IMR-90 (cell line): Measurements from ENCODE around the gene NUDT19. TPM values are rescaled to one million over a fixed set of nuclear protein-coding genes. Genes with fewer than 3 reads are reported as not detected.
A peak's percentile ranks its signal among the peaks of the same experiment; 100 is the strongest.

Source experiments
- ATAC-seq: fragments of 200-7000 bp; cut with Tn5 transposase; 2 replicates; pipeline ENCODE4 v1.9.1; 2020; ENCODE audit warnings: low read depth, mild to moderate bottlenecking, moderate library complexity
- BruUV-seq: library from RNA; stranded (reverse); fragments of 400-500 nt; replicated peaks from 2 replicates; lab custom pipeline; 2021; lab: Mats Ljungman, UMichigan
- CTCF ChIA-PET: fragments of 300-600 bp; formaldehyde crosslinking; extraction: SDS; loops from one replicate; lab custom pipeline; 2021; ENCODE audit warnings: antibody characterized with exemption; lab: Yijun Ruan, JAX
- POLR2A ChIA-PET: fragments of 300-600 bp; sonication (Branson Sonifier 250); formaldehyde crosslinking; loops from one replicate; lab custom pipeline; 2022; ENCODE audit warnings: antibody characterized with exemption; ENCODE audit not compliant: unreplicated experiment; lab: Charles Lee
- DNase-seq: peaks from one replicate; pipeline ENCODE4 v3.0.0; 2013
- H2AFZ ChIP-seq: replicated peaks from 2 replicates; pipeline ENCODE3; 2013; ENCODE audit warnings: low read length, mild to moderate bottlenecking; ENCODE audit not compliant: poor library complexity
- H2AK5ac ChIP-seq: 2 replicates; pipeline ENCODE4 v1.6.1; 2013; ENCODE audit warnings: low read depth, low read length, inconsistent platforms
- H2AK9ac ChIP-seq: replicated peaks from 2 replicates; pipeline ENCODE3; 2013; ENCODE audit warnings: mild to moderate bottlenecking, low read depth, low read length, moderate library complexity; ENCODE audit not compliant: poor library complexity
- H2BK120ac ChIP-seq: 2 replicates; pipeline ENCODE4 v1.6.1; 2013; ENCODE audit warnings: low read depth, low read length, inconsistent platforms
- H2BK15ac ChIP-seq: 3 replicates; pipeline ENCODE4 v1.6.1; 2013; ENCODE audit warnings: low read depth, low read length, inconsistent platforms
- H2BK20ac ChIP-seq: 2 replicates; pipeline ENCODE4 v1.6.1; 2013; ENCODE audit warnings: low read depth, mild to moderate bottlenecking, inconsistent platforms, low read length, moderate library complexity
- H2BK5ac ChIP-seq: 2 replicates; pipeline ENCODE4 v1.6.1; 2013; ENCODE audit warnings: mild to moderate bottlenecking, low read depth, low read length, inconsistent platforms; ENCODE audit not compliant: poor library complexity, severe bottlenecking
- H3K14ac ChIP-seq: replicated peaks from 2 replicates; pipeline ENCODE4 v1.6.1; 2013; ENCODE audit warnings: low read depth, low read length, inconsistent platforms
- H3K18ac ChIP-seq: 2 replicates; pipeline ENCODE4 v1.6.1; 2013; ENCODE audit warnings: low read depth, low read length, control low read depth
- H3K23ac ChIP-seq: 2 replicates; pipeline ENCODE4 v1.6.1; 2013; ENCODE audit warnings: low read depth, low read length, inconsistent platforms
- H3K27ac ChIP-seq: 2 replicates; pipeline ENCODE4 v1.5.1; 2013; ENCODE audit warnings: mild to moderate bottlenecking, control low read depth, low read length; ENCODE audit not compliant: insufficient read depth
- H3K27me3 ChIP-seq: 2 replicates; pipeline ENCODE4 v1.6.1; 2013; ENCODE audit warnings: low read length; ENCODE audit not compliant: control insufficient read depth, insufficient read depth
- H3K36me3 ChIP-seq: 2 replicates; pipeline ENCODE4 v1.6.1; 2013; ENCODE audit warnings: low read length, mixed read lengths; ENCODE audit not compliant: control insufficient read depth, insufficient read depth
- H3K4ac ChIP-seq: 2 replicates; pipeline ENCODE4 v1.6.1; 2013; ENCODE audit warnings: low read depth, low read length, inconsistent platforms
- H3K4me1 ChIP-seq: 2 replicates; pipeline ENCODE4 v1.6.1; 2013; ENCODE audit warnings: low read length, mixed read lengths; ENCODE audit not compliant: control insufficient read depth, insufficient read depth
- H3K4me2 ChIP-seq: 2 replicates; pipeline ENCODE4 v1.6.1; 2013; ENCODE audit warnings: low read depth, mild to moderate bottlenecking, control low read depth, low read length, moderate library complexity
- H3K4me3 ChIP-seq: 2 replicates; pipeline ENCODE4 v1.5.1; 2013; ENCODE audit warnings: low read depth, mild to moderate bottlenecking, control low read depth, low read length, moderate library complexity; ENCODE audit not compliant: insufficient read depth
- H3K56ac ChIP-seq: 2 replicates; pipeline ENCODE4 v1.6.1; 2013; ENCODE audit warnings: low read length, inconsistent platforms; ENCODE audit not compliant: insufficient read depth; ENCODE audit errors: extremely low read depth
- H3K79me1 ChIP-seq, 2 experiments: 2 replicates each; pipeline ENCODE4 v1.6.1; 2013; ENCODE audit warnings: low read length in 2 of 2, inconsistent platforms in 1 of 2, low read depth in 1 of 2
- H3K9ac ChIP-seq: 2 replicates; pipeline ENCODE4 v1.6.1; 2013; ENCODE audit warnings: low read depth, low read length, control low read depth
- H3K9me1 ChIP-seq: 2 replicates; pipeline ENCODE4 v1.6.1; 2013; ENCODE audit warnings: low read length, inconsistent platforms; ENCODE audit not compliant: insufficient read depth
- H3K9me3 ChIP-seq: 2 replicates; pipeline ENCODE4 v1.6.1; 2013; ENCODE audit warnings: low read length; ENCODE audit not compliant: control insufficient read depth, insufficient read depth
- H4K20me1 ChIP-seq: 2 replicates; pipeline ENCODE4 v1.6.1; 2013; ENCODE audit warnings: low read length, inconsistent platforms; ENCODE audit not compliant: insufficient read depth
- H4K5ac ChIP-seq: 2 replicates; pipeline ENCODE4 v1.6.1; 2013; ENCODE audit warnings: mild to moderate bottlenecking, low read depth, low read length, control low read depth
- H4K8ac ChIP-seq, 2 experiments: 2 replicates each; pipeline ENCODE4 v1.6.1; 2013; ENCODE audit warnings: low read depth in 2 of 2, low read length in 2 of 2, control low read depth in 1 of 2, inconsistent platforms in 1 of 2
- H4K91ac ChIP-seq: 2 replicates; pipeline ENCODE4 v1.6.1; 2013; ENCODE audit warnings: low read depth, low read length, inconsistent platforms; ENCODE audit not compliant: insufficient read depth
- POLR2A ChIP-seq: IDR thresholded peaks from 2 replicates; pipeline ENCODE4 v1.6.1; 2012; ENCODE audit warnings: mild to moderate bottlenecking, low read depth, low read length
- WGBS, 2 experiments: methylation state at CpG; one replicate each; pipeline versions ENCODE4 v1.1.5 to v1.1.7; 2013; ENCODE audit warnings: missing lambda C conversion rate in 2 of 2; ENCODE audit not compliant: insufficient read length in 1 of 2; ENCODE audit errors: extremely low coverage in 2 of 2; 5-methylcytosine and 5-hydroxymethylcytosine counted together
- dilution Hi-C: fragments of 300-500 bp; cut with HindIII; formaldehyde crosslinking; loops from one replicate; pipeline ENCODE4 v1.14.3; 2018; ENCODE audit warnings: low sequenced_read_pairs; ENCODE audit not compliant: unreplicated experiment
- in situ Hi-C: fragments of 300-500 bp; cut with MboI; formaldehyde crosslinking; loops from 3 replicates; pipeline ENCODE4 v1.14.3; 2019; ENCODE audit warnings: low sequenced_read_pairs, inconsistent platforms, mixed read lengths
- intact Hi-C: fragments of 100-400 bp; cut with micrococcal nuclease; formaldehyde crosslinking; loops from 2 replicates; pipeline ENCODE4 v1.10.0; 2022
- polyA plus RNA-seq, 3 experiments: library from polyadenylated mRNA; depleted of rRNA; stranded (reverse); fragments of >200 nt; gene quantifications; 2 replicates each; pipeline ENCODE4 v1.2.3, GENCODE V29; 2012; ENCODE audit warnings: low replicate concordance in 1 of 3
- total RNA-seq: library from RNA; depleted of rRNA; stranded (reverse); fragments of >200 nt; gene quantifications from 2 replicates; pipeline ENCODE4 v1.2.3, GENCODE V29; 2012
- TF ChIP-seq, protein P1 (sequence below): conservative IDR thresholded peaks from 2 replicates; pipeline ENCODE4 v1.5.1; 2012; ENCODE audit warnings: mild to moderate bottlenecking, low read depth, low read length, improper control_type of control experiment

NUDT19 gene
- total and polyA plus RNA-seq, 2 of the 4 experiments (the other 2 are of a cell fraction) = 4.1 to 4.5 TPM

DNA sequence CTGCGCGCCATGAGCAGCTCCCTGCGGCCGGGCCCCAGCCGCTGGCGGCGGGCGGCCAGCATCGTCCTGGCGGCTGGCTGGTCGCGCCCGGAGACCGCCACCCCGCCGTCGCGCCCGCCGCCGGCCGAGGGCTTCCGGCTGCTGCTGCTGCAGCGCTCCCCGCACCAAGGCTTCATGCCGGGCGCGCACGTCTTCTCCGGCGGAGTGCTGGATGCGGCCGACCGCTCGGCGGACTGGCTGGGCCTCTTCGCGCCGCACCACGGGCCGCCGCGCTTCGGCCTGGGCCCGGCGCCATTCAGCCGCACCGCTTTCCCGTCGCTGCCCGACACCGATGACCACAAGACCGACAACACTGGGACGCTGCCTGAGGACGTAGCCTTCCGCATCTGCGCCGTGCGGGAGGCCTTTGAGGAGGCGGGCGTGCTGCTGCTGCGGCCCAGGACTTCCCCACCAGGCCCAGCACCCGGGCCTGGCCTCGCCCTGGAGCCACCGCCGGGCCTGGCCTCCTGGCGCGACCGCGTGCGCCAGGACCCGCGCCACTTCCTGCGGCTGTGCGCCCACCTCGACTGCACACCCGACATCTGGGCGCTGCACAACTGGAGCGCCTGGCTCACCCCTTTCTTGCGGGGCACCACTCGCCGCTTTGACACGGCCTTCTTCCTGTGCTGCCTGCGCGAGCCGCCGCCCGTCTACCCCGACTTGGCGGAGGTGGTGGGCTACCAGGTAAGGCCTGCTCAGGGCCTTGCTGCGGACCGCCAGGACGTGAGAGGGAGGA is 518 bp downstream of the NUDT19 start:
- peak overlapping the region; percentile 80 for H3K27ac ChIP-seq

More for the DNA sequence above, 518 bp downstream of the NUDT19 start:
- Histone ChIP-seq H2AFZ (peak overlapping the region; percentile 95), H2AK9ac (peak overlapping the region; percentile 95), H3K9ac (peak overlapping the region; percentile 62), H3K23ac (peak overlapping the region; percentile 78; the same call in 1 of the 2 replicates), H2BK5ac (peak overlapping the region; percentile 63), H3K4ac (peak overlapping the region; percentile 75), H2BK20ac (no peak overlapping the region), H3K4me3 (peak overlapping the region; percentile 65), H3K79me1 (peaks cover 10 to 37% of the 10 kb centered on the region in 2 experiments), H3K4me2 (peak overlapping the region; percentile 89), H3K56ac (0 out of 2 replicates have a peak overlapping the region, but pooled peaks have one; percentile 11), H3K18ac (no peak overlapping the region; the same call in 1 of the 2 replicates), H3K4me1 (peaks cover 9% of the 10 kb centered on the region), H4K20me1 (no peaks in the 10 kb centered on the region; the same call in 1 of the 2 replicates), H3K14ac (peak overlapping the region; percentile 81), H4K91ac (peak overlapping the region; percentile 31), H3K9me1 (peaks cover 3% of the 10 kb centered on the region; the same call in 1 of the 2 replicates), H3K9me3 (no peaks in the 10 kb centered on the region; the same call in 1 of the 2 replicates), H2BK15ac (no peak overlapping the region), H4K8ac (peak overlapping the region; percentile 32 to 71), H4K5ac (peak overlapping the region; percentile 58; the same call in 1 of the 2 replicates), H3K36me3 (peaks cover 3% of the 10 kb centered on the region; the same call in 1 of the 2 replicates), H2AK5ac (peak overlapping the region; percentile 0), H3K27me3 (no peaks in the 10 kb centered on the region), H2BK120ac (no peak overlapping the region)
- DNase-seq (peak; percentile 69), ATAC-seq (peak; percentile 71)
- ChIA-PET POLR2A (no interaction called here), CTCF (interaction anchor here (0.7 to 1.3 kb wide), 3 partner anchors 13 to 233 kb away, joined by 4 to 5 read pairs (median 4); no protein-coding TSS in a partner anchor)
- dilution Hi-C loops (no loop called here), in situ Hi-C loops (no loop called here), intact Hi-C loops (loop anchor here (5.0 kb wide), 1 partner anchor 280 kb away; the partner anchor contains the start of genes CEP89 and FAAP24)
- BruUV-seq = TSS peak; percentile 60
- TF ChIP-seq, protein P1, sequence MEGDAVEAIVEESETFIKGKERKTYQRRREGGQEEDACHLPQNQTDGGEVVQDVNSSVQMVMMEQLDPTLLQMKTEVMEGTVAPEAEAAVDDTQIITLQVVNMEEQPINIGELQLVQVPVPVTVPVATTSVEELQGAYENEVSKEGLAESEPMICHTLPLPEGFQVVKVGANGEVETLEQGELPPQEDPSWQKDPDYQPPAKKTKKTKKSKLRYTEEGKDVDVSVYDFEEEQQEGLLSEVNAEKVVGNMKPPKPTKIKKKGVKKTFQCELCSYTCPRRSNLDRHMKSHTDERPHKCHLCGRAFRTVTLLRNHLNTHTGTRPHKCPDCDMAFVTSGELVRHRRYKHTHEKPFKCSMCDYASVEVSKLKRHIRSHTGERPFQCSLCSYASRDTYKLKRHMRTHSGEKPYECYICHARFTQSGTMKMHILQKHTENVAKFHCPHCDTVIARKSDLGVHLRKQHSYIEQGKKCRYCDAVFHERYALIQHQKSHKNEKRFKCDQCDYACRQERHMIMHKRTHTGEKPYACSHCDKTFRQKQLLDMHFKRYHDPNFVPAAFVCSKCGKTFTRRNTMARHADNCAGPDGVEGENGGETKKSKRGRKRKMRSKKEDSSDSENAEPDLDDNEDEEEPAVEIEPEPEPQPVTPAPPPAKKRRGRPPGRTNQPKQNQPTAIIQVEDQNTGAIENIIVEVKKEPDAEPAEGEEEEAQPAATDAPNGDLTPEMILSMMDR = no peak
- TF ChIP-seq POLR2A = peak; percentile 23; the same call in 1 of the 2 replicates
- 22% methylated on average over 57 of the region's 93 CpGs; no CpG with 5 or more reads in 1 of the 2 experiments for WGBS, 2 experiments
